ENCODE results near the gene CASKIN2.
"Not testable (repeated sequence)": the region's sequence is repeated elsewhere in the genome, so short reads cannot be mapped to it uniquely, and the experiment has no call there.

CASKIN2 gene

DNA sequence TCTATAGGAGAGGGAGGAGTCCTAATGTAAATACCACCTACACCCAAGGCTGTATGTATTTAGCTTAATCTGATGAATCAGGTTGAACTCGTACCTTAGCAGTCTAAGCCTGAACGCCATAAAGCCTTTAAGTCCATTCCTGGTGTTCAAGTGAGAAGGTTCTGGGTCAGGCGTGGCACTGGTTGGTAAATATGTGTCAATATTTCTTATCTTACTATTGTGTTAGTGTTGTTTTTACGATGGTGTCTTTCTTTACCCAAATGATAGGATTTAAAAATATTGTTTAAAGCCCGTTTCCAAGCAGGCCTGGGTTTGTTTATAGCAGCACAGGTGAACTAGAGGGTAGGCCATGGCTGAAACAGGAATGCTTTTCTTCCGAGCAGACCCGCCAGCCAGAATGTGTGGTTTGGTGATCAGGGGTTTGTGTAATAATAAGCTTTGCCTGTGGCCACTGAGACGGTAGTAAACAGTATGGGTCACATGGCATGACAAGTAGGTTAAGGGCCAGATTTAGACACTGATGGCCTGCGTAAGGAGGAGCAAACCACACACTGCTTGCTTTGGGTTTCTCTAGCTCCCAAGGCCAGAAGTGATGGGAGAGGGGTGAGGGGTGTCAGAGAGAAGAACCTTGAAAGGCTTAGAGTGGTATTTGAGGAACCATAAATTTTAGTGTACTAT lies 55.6 kb downstream of the CASKIN2 start:
- DNase-seq: no peak

DNA sequence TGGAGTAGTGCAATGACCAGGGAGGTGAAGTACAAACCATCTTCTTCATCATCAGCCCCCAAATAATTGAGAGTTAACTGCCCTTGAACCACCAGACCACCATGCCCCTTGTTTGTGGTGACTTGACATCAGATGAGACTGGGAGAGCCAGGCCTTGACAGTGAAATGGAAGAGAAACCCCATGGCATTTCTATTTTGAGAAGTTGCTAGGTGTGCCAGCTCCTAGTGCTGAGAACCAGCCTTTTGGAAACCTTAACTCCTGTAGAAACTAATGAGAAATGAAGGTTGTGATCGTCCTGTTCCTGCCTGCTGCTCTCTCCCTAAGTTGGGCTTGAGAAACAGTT lies 56.1 kb downstream of the CASKIN2 start:
- DNase-seq: no peak

DNA sequence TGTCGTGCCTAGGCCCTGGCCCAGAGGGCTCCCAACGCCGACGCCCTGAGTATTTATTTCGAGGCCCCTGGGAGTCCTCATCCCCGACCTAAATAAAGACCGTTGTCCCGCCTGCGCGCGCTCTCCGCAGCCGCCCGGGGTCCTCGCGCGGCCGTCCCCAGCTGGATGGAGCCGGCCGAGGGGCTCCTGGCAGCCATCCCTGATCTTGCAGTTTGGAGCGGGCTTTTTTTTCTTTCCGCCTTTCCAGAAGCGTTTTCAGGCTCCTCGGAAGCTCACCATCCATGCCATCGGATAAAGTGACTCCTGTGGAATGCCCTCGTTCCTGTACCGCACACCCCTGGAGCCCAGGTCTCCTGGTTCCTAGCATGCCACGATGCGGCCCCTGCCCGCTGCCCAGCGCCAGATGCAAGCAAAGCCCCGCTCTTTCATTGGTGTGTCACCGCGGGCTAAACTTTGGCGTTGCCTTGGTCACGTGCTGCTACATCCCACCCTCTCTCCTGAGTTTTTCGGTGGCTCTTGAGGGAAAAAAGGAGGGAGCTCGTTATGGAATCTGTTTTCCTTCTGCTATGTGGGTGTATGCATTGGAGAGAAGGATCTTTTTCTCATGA lies 58.2 kb downstream of the CASKIN2 start:
- no peak for DNase-seq

DNA sequence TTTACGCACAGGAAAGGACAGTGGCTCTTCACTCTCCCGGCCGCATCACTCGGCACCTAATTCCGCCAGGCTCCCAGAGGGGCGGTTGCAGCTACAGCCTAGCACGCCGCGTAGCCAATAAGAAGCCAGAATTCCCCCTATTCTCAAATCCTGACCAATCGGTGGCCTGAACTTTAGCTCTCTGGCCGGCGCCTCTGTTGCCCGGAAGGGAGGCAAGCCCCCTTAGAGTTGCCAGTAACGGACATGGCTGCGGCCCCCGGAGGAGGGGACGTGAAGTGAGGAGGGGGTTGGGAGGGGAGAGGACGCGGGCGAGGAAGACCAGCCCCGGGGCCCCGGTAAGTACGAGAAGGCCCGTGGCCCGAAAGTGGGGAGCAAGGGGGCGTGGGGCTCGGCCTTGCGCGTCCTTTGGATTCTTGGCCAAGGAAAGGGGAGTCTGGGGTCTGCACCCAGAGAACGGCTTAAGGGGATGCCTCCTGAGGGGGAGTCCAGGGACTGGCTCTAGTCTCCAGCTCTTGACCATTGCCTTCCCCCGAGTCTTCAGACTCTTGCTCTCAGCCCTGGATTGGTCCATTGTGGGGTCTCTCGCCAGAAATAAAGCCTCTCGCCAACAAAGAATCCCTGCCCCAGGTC lies 58.8 kb downstream of the CASKIN2 start, which contains the start of gene TMEM94:
Gene TMEM94 (plus strand): TSS at position 219 of the 630 bp plus-strand sequence. CDS start 15,271 bp downstream, outside the sequence.
- DNase-seq: peak; percentile 89

DNA sequence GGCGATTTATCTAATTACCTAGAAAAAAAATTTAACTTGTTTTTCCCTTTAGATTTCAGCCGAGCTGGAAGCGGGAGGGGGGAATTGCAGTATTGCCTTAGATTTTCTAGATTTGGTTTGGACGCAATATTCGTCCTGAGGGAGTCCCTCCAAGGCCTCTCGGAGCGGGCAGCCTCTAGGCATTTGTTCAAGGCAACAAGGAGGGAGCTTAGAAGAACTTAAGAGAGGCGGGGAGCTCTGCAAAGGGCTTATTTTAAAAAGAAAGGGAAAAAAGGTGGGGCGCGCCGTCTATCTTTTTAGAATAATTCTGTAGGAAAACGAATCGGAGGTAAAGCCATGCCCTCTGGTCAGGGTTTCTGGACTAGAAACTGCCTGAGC lies 59.3 kb downstream of the CASKIN2 start:
- DNase-seq: no peak

DNA sequence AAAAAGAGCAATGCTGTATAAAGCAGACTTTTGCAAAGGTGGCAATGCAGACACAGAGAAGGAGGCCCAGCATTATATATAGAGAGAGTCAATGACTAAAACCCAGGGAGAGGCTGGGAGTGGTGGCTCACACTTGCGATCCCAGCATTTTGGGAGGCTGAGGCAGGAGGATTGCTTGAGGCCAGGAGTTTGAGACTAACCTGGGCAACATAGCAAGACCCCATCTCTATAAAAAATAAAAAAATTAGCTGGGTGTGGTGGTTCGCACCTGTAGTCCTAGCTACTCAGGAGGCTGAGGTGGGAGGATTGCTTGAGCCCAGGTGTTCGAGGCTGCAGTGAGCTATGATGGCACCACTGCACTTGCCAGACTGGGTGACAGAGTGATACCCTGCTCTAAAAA lies 60.7 kb downstream of the CASKIN2 start:
- DNase-seq: not testable (repeated sequence)

DNA sequence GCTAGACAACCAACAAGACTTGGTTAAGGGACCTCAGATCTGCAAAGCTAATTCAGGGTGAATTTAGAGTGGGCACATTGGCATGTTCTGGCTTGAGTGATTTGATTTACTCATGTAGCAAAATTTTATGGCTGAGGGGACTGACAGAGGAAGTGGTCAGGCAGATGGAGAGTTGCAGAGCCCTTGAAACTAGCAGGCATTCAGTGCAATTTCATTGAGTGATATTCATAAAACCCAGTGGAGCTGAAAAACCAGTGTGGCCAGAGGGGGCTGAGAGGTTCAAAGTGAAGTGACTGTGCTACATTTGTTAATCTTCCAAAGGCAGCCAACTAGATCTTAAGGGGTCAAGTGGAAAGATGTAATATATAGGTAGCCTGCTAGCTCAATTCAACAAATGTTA lies 61.1 kb downstream of the CASKIN2 start:
- no peak for DNase-seq

DNA sequence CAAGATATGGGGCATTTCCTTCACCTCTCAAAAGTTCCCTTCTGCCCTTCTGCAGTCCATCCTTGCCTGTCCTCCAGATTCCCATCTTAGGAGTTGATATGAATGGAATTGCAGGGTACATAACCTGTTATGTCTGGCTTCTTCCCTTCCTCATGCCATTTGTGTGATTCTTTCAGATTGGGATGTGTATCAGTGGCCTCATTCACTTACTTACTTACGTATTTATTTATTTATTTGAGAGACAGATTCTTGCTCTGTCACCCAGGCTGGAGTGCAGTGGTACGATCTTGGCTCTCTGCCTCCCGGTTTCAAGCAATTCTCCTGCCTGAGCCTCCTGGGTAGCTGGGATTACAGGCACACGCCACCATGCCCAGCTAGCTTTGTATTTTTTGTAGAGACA lies 65.1 kb downstream of the CASKIN2 start:
- no peak for DNase-seq

Measured in NCI-H187 treated with DMSO at 0.1 percent for 48 hours (cell line).